GM21737 (cell line): Measurements from ENCODE around the gene CEND1.

Source experiments
- ATAC-seq: cut with Tn5 transposase; IDR thresholded peaks from one replicate; pipeline ENCODE4 v1.9.1; 2021; ENCODE audit warnings: mild to moderate bottlenecking, moderate library complexity; ENCODE audit not compliant: unreplicated experiment

The CEND1 gene

DNA sequence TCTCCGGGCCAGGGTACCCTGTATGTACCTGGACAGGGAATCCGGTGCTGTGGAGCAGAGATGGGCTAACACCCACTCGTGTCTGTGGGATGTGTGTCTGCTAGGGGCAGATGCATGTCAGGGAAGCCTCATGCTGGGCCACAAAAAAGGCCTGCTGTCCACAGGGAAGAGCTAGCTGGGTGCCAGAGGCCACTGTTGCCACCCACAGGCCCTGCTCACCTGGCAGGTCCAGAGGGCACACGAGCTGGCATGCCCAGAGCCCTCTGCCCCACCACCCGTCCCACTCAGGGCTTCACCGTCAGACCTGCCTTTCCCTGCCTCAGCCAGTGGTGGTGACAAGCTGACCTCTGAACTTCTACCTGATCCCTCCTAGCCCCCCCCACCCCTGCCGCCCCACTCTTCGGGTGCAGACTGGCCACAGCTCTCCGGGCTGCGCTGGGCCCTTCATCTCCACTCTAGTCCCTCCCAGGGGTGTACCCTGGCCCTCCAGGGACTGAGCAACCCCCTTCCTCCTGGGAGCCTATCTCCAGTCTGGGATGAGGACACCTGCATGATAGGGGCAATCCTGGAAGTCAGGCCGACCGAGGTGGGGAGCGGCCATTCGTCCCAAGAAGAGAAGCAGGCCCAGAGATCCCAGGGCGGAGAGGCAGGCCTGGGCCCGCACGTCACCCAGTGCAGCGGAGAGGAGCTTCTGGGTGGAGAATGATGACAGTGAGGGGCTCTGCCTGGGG lies 6.8 kb upstream of the CEND1 start:
- ATAC-seq, result no peak

DNA sequence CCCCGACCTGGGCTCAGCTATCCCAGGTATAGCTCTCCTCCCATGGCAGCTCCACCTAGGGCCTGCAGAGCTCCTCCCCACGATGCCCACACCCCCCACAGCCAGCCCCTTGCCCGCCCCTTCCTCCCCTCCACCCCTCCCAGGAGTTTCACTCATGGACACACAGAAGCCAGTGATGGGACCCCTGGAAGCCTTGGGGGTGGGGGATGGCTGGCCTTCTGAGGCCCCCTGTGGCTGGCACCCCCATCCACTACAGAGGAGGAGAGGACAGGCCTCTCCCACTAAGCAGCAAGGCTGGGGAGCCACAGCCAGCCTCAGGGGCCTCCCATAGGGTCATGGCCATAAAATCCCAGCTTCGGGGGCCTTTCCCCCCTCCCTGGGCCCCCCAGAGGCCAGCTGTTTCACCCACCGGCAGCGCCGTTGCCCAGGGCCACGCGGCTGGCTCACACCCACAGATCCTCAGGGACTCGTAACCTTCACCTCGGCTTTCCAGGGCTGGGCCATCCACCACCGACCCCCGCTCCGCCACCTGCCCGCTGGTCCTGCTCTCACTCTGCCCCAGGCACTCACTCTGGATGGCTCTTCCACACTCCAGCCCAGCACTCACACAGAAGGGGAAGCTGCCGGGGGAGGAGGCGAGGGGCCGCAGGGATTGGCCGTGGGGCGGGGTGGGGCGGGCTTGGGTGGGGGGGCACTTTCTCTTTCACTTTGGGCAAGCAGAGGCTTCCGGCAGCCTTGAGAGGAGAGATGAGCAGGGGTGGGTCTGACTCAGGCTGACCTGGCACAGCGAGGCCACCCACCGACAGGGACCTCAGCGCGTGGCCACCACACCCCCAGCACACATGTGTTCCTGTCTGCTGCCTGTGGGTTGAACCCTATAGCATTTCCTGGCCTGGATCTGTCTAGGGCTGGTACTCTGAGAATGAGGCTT lies 6.0 kb upstream of the CEND1 start:
- no peak for ATAC-seq

DNA sequence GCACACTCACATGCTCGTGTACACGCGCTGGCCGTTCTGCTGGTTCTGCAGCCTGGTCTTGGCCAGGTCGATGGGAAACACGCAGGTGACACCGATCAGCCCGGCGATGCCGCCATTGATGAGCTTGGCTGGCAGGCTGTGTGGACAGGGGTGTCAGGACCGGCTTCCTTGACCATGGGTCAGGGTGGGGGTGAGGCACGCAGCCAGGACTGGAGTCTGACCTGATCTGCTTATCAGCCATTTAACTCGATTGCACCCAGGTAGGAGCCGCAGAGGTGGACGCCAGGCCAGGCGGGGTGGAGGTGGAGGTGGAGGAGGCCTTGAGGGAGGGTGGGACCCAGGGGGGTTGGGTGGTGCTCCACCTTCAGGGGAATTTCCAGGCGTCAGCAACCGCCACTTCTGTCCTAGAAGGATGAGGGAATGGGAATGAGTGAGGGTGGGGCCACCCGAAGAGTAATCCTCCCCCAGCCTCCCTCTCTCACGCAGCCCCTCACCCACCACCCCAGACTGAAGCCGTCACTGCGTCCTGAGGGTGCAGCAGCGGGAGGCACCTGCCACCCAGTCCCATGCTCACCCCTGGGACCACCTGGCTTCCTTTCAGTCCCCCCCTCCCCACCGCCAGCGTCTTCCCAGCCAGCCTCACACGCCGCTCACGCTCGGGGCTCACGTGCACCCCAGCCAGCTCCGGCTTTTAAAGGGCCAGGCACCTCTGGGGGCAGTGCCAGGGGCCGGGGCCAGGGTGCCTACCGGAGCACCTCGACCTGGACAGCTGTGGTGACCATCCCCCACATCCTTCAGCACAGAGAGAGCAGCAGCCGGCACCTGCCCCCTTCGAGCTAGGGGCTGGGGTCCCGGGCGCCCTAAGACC lies 5.1 kb upstream of the CEND1 start:
- ATAC-seq, result no peak

DNA sequence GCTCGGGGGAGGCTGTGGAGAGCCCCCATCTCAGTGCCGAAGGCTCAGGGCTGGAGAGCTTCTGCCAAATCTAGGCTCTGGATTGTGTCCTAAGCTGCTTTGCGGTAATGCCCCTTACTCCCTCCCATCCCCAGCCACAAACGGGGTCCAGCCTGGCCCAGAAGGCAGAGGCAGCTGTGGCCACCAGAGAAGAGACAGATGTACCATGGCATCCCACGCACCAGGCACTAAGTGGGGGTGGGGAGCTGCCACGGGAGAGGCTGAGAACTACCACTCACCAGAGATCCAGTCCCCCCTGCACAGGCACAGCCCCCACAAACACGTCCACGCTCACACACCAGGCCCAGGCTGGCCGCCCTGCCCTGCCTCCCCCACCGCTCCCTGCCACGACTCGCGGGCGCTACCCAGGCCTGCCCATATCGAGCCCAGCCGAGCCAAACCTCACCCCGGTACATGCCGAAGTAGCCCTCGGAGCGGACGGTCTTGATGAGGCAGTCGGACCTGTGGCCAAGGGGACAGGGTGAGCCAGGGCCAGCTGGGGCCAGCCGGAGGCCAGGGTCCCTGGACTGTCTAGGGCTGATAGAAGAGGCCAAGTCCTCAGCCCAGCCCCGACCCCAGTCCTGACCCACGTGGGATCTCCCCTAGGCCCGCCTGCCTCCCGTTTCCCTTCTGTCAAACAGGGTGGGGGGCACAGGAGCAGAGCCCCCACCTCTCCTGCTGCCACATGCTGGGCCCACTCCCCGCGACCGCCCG lies 4.3 kb upstream of the CEND1 start:
- no peak for ATAC-seq

DNA sequence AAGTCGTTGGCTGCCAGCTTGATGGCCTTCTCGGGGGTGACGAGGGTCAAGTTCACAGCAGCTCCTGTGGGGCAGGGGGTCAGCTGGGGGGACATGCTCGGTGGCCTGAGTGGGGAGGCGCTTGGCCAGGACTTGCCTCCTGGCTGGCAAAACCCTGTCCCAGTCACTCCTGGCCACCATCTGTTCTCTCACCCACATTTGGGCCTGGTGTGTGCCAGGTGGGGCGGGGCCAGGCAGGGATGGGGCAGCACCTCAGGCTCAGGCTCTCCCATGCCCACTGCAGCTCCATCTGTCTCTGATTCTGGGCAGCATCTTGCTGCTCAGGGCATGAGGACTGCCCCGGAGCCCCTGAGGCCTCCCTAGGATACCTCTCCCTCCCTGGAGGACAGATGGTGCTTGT lies 3.7 kb upstream of the CEND1 start:
- no peak for ATAC-seq

DNA sequence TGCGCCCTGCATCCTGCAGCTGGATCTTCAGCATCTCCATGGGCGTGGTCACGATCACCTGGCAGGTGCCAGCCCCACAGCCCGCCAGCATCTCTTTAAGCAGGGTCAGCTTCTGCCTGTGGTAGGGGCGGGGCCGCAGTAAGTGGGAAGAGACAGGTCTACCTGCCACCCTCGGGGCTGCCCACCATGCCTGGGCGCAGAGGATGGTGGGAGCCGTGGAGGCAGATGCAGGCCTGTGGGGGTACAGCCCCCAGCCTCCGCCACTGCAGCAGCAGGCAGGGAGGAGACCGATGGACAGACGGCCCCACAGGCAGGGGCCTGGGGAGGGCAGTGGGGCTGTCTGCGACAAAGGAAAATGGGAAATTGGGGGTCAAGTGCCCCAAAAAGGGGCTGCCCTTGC lies 3.0 kb upstream of the CEND1 start:
- no peak for ATAC-seq

DNA sequence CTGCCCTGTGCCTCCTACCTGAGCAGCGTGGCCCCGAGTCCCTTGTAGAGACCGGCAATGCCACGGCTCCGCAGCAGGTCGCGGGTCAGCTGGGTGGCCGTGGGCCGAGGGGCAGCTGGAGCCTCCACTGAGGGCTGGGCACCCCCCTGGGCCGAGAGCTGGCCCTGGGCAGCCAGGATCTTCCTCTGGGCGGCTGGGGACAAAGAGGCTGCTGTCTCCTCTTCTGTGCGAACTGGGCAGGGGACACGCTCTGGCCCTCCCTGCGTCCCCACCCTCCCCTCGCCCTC lies 2.6 kb upstream of the CEND1 start:
- ATAC-seq, result no peak

DNA sequence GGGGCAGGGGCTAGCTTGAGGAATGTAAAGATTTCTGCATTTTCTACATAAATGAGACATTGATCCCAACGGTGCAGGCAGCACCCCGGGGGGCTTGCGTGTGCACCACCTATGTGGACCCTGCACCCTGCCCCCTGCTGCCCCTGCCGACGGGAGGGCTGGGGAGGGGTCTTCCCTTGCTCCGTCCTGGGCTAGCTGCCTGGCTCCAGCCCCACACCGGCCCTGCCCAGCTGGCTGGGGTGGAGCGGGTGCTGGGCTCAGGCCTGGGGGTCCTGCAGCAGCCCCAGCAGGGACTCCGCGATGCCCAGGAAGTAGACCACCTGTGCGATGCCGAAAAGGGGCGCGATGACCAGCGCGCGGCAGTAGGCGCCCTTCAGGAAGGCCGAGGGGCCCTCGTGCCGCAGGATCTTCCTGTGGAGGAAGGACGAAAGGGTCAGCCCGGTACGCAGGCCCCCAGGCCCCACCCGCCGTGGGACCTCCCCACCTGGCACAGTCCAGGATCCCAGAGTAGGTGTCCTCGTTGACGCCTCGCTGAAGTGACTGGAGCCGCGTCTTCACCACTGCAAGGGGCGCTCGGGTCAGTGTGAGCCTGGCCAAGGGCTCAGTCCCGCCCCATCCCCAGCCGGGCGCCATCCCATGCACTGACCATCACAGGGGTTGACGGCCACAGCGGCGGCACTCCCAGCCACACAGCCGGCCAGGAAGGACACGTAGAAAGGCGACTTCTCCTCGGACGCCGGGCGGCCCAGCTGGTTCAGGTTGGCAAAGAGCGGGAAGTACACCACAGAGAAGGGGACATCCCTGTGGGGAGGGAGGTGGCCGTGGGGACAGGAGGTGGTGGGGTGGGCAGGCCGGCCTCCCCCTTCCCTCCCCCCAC lies 2.0 kb upstream of the CEND1 start:
- no peak for ATAC-seq

DNA sequence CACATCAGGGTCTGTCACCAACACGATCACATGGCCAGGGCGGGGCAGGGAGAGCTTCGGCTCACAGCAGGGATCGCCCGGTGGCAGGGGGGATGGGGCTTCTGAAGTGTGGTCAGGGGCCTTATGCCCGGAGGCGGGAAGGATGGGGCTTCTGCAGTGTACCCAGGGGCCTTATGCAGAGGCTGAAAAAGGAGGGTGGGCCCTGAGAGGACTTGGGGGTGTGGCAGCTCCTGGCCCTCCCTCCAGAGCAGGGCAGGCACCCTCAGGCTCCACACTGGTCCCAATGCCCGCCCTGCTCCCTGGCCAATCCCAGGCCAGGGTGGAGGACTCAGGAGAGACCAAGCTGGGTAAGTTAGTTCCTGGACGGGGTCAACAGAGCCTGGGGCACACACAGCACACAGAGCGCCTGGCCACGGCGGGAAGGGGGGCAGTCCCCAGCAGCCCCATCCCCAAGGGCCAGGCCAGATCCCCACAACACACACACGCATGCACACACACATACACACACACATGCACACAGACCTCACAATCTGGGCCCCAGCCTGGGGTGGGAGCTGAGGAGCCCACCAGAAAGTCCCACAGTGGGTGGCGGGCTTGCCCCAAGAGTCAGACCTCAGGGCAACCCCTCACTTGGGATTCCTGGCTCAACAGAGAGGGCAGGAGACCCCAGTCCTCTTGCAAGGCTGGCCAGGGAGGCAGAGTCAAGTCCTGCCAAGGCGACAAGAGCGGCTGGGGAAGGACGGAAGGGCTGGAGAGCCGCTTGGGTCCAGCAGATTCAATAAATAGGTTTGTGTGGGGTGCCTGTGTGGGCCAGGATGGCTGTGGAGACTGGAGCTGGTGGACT lies 1.1 kb upstream of the CEND1 start:
- no peak for ATAC-seq

DNA sequence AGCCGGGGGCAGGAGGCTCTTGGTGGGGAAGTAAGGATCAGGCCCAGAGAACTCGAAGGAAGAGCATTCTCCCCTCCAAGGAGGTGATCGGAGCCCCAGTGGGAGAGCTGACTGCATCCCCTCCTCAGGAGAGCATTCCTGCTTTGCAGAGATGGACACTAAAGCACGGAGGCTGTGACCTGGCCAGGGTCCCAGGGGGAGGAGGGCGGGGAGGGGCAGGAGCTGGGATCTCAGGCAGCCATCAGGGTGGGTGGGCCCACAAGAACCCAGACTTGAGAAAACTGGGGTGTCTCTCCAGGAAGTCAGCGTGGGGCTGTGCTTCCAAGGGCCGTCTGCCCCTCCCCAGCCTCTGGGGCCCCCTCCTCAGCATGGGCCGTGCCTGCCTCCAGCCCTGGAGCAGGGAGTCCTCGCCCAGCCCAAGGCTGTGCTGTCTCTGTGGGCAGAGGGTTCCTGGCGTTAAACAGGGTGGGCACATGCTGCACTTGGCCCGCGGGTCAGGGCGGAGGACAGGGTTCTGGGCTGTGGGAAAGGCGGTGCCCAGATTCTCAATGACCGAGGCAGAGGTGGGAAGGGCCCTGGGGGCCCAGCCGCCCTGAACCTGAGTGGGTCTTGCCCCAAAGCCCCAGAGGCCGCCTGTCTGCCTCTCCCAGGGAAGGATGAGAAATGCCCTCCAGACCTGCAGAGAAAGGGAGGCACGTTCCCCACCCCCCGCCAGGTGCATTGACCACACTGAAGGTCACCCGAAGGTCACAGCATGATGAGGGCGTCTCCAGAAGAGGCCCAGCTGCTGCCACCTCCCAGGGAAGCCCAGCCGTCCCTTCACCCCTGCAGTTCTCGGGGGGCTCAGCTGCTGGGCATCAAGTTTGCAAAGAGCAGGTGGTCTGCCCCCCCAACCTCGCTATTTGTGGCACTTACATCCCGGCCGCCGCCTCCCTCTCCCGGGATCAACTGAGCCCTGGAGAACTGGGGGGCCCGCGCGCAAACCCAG lies 643 bp downstream of the CEND1 start:
- ATAC-seq, result no peak

DNA sequence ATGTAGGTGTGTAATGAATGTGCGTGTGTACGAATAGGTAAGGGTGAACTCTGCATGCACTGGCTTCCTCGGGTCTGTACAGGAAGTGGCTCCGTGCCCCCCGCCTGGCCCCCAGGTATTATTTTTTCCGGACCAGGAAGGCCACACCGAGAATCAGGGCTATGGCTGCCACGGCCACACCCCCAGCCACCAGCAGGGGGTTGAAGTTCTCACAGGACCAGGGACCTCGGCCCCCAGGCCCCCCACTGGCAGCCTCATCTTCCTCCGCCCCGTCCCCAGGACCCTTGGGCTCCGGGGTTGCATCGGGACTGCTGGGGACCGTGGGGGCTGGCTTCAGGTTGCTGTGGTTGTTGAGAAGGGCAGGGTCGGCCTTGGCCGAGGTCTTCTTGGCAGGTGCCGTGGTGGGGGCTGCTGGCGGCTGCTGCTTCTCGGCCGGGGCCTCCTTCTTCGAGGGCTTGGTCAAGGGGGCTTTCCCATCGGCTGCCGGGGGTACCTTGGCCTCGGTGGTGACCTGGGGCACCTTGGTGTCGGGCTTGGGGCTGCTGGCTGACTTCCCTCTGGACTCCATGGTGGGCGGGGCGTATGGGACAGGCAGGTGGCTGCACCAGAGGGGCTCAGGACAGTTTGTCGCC lies 1.8 kb downstream of the CEND1 start:
- ATAC-seq, result no peak

DNA sequence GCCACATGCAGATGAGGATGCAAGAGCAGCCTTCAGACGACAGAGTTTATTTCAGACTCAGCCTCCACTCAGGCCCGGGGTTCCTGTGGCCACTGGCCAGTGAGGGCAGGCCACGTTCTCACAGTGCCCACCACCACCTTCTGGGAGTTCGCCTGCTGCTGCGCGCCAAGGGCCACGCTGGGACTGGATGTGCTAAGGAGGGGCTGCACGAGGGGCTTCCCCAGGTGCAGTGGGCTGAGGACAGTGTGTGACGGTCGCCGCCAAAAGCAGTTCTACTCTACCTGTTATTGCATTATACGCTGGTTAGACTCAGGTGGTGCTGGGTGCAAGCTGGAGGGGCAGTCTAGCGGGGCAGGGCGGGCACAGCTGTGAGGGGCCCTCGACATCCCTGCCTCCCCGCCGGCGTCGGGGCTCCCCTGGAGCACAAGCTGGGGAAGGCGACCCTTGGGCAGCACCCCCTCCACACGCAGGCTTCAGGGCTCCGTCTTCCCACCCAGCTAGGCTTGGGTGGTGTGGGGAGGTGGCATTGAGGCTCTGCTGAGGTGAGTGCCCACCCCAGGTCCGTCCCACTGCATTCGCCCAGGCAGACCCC lies 2.7 kb downstream of the CEND1 start:
- ATAC-seq, result no peak

DNA sequence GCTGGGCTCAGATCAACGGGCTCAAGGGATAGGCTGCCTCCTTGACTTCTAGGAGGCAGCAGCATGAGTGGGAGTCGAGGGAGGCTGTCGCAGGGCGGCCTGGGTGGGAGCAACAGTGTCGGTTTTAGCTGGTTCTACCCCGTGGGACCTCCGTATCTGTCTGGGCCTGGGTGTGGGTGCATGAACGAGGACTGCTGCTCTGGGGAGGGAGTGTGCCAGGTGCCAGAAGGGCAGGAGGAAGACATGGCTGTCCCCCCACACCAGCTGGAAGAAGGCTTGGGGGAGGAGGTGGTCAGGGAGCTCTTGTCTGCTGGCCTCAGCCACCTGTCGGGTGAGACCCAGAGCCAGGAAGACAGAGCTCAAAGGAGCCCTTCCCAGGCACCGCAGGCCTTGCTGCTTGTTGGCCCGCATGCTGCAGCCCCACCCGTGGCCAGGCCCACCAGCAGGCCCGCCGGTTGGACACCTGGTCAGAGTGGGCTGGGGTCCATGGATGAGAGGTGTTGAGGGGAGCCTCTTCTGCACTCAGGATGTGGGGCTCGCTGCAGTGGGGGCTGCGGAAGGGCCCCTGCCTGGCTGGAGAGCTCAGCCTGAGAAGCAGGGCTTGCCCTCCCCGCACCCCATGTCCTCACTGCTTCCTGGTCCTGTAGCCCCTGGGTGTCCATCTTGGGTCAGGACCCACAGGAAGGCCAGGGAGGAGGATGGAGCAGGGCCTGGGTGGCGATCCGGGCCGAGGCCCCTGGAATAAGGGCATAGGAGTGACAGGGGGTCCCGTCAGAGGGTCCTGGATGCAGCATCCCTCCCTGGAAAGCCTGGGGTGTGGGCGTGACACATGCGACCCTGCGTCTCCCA lies 3.4 kb downstream of the CEND1 start:
- no peak for ATAC-seq

DNA sequence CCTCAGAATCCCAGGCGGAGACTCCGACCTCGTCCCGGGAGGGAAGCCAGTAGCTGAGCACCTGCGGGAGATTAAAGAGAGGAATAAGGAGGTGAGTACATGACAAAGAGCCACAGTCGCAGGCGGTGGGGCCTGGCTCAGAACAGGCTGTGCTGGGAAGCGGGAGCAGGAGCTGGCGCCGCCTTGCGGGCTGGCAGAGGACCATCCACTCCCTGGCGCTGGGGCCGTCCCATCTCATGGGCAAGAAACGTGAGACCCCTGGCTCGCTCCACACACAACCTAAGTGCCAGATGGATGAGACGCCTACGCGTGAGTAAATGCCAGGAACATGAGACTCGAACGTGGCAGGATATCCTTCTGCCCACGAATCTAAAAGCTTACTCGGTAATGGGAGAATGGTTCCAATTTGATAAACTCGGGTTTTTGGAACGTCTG lies 6.3 kb downstream of the CEND1 start:
- no peak for ATAC-seq

DNA sequence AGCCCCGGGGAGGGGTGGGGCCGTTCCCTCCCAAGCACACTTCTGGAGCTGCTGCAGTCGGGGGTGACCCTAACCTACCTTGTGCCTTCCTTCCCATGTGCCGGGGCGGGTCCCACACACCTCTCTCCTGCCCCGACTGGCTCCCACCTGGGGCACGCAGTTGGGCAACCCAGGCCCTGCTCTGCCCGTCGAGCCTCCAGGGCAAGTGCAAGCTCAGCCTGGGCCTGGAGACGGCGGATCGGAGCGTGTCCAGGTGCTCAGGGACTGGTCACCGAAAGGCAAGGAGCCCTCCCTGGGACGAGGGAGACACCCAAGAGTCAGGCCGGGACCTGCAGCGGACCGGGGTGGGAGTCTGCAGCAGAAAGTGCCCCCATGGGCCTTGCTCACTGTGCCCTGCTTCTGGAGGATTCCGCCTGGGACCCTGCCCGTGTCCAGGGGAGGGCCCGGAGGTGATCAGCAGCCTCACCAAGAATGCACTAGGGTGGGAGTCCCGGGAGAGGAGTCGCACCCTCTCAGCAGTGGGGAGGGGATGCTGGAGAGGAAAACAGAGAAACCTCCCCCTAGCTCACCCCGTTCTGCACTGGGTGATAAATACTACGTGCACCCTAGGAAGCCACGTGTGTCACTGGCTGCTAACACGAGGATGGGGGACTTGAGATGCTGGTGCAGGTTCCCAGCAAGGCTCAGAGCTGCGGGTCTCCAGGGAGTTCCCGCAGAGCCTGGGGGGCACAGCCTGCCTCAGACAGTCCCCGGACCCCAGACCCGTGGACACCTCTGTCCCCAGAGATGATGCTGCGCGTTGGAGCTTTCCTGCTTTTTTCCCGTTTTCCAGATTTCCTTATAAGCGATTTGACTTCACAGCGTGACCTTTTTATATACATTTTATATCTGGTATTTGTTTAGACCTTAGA lies 7.4 kb downstream of the CEND1 start:
- no peak for ATAC-seq
